NCI-H2227 (cell line): ENCODE data around the gene CSF1.
A peak's percentile ranks its signal among the peaks of the same experiment; 100 is the strongest.
"Not testable (repeated sequence)": the region's sequence is repeated elsewhere in the genome, so short reads cannot be mapped to it uniquely, and the experiment has no call there.

ENCODE experiments used
- DNase-seq: peaks from one replicate; lab custom pipeline; 2025; ENCODE audit not compliant: unreplicated experiment; lab: John Stamatoyannopoulos, UW

CSF1 gene

DNA sequence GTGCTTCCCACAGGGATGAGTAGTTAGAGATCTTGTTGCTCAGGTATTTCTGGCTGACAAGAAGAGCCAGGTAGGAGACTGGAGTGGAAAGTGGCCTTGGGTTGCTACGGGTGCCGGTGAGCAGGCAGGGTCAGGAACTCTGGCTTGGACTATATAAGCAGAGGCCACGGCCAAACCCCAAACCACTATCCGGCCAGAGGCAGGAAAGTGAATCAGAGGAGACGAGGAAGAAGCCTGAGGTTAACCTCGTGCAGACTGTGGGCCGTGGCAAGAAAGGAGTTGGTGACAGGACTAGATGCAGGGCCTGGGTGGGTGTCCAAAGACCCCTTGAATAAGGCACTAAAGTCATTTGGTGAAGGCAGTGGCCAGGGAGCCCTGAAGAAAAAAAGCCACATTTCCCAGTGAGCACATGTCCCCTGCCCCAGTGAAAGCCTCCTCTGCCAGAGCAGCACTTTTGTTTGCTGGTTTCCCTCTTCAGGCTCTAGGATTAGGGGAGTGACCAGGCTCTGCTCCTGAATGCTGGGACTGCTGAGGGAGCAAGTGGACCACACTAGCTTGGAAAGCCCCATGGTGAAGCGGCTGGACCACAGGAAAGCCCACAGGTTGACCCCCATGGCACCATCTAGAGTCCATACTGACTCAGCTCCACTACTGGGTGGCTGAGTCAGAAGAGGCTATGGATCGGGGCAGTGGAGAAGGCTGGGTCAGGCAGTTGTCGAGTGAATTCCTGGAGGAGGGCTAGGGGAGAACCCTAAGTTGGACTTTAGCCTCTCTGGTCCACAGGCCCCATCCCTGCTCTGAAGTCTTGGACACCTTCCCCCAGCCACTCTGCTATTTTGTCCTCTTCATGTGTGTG, 23.4 kb downstream of the CSF1 start:
- no peak for DNase-seq

- no peak for DNase-seq
These were observed 24.8 kb downstream of the CSF1 start for GRCh38 chr1:109935451-109935900.

- no peak for DNase-seq
These were observed 27.1 kb downstream of the CSF1 start for GRCh38 chr1:109937738-109938137.

DNA sequence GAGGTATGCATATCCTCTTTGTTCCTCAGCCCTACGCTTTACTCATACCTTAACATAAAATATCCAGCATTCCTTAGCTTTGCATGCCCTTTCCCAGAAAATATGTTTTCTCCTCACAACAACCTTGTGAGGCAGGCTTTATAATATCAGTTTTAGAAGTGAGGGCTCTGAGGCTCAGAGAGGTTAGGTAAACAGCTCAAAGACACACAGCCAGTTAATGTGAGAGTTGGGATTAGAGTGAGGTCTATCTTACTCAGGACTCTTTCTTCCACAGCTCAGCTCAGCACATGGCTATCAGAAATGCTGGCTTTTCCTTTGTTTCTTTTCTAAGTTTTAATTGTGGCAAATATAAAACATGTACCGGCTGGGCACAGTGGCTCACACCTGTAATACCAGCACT, 27.9 kb downstream of the CSF1 start:
- DNase-seq = no peak

GRCh38 chr1:109942434-109942833, 31.8 kb downstream of the CSF1 start:
- DNase-seq = no peak

DNA sequence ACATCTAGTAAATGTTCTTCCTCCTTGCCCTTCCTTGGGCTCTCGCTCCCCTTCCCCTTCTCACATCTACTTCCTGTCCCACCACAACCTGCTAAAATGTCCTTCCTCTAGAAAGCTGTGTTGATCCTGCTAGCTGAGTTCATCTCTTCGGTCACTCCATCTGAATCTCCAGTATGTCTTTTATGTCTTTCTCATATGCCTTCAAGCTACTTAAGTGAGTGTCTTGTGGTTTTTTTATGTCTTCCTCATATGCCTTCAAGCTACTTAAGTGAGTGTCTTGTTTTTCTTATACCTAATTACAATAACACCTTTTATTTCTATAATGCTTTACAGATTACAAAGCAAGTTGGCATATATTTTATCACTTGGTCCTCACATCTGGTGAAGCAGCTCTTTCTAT, 33.9 kb downstream of the CSF1 start:
- DNase-seq = no peak

DNA sequence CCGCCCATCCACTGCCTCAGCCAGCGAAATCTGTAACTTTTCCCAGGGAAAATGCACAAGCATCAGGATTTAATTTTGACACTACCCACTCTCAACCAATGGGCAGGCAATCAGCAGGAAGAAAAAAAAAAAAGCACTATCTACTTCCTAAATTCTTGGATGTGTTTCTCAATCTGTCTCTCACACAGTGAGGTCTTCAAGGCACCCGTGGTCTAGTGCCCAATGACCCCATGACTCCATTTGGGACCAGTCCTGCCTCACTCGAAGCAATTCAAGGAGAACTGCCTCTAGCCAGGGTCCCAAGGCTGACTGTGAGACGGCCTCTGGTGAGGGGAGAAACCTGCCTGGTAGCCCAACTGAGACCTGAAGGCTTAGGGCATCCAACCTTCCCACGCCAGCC, 35.9 kb downstream of the CSF1 start:
- DNase-seq = no peak

DNA sequence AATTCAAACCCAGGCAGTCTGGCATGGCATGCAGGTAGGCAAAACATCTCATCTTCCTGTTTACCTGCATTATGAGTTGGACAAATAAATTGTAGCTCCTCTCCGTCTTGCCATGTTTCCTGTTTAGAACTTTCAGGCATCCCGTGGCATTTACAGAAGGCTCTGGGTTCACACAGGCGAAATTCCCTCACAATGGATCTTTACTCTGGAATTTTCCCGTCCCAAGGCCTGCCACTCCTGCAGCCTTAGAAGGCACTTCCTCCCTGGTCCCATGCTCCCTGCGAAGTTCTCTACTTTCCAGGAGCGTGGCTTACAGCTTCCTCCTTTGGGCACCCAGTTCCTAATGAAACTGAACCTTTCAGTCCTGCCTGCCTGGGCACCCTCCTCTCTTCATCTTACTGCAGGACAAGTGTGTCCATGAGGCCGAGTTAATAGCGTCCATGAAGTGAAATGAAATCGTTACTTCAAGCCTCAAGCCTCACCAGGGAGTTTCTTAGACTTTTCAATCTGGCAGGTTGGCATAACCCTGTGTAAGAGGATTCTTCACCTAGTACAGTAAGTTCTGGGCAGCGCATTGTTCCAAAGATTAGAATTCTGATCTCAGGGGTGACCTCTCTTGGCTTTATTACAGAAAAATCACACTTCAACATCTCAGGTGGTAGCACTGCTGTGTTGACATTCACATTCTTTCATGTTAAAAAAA, 37.1 kb downstream of the CSF1 start:
- DNase-seq = no peak

- no peak for DNase-seq
These were observed 37.6 kb downstream of the CSF1 start for GRCh38 chr1:109948285-109948630.

DNA sequence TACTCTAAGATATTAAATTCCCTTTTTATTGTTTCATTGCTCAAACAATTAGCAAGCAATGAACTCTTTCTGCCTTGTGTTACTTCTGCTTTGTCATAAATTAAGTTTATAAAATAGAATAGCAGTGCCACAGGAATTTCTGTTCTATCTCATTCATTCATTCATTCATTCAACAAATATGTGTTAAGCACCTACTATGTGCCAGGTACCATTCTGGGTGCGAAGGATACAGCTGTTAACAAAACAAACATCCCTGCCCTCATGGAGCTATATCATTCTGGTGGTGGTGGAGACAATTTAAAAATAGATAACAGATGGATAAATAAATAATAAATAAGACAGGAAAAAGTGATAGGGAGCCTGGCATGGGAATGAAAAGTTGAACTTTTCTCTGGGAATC, 39.4 kb downstream of the CSF1 start:
- no peak for DNase-seq

- no peak for DNase-seq
These were observed 39.9 kb downstream of the CSF1 start for GRCh38 chr1:109950509-109950908.

- not testable (repeated sequence) for DNase-seq
These were observed 40.9 kb downstream of the CSF1 start for GRCh38 chr1:109951501-109951900.

DNA sequence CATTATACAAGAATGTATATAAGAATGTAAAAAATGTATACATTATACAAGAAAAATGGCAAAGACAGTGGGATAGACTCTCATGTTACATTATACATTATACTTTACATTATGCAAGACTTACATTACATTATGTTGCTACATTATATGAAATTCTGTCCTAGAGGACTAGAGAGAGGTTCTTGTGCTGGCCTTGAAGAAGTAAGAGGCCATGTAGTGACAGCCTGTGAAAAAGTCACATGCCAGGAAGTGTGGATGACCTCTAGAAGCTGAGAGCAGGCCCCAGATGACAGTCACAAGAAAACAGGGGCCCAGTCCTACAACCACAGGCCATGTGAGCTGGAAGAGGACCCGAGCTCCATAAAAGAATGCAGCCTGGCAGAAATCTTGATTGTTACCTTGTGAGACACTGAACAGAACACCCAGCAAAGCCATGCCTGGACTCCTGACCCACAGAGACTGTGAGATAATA, 43.4 kb downstream of the CSF1 start:
- DNase-seq = no peak

DNA sequence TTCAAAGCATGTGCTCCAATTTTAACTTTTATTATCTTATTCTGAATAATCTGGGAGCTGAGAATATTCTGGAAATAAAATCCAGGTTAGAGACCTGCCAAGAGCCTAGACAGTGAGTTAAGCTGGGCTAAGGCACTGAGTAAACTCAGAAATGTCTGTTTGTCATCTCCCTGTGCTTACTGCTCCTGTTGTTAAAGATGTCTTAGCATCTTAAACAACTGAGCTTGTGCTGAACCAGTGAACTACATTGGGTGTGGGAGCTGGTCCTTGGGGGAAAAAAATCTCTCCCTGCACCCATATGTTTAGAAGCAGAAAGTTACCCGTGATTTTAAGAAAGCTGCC, 49.0 kb downstream of the CSF1 start:
- no peak for DNase-seq

DNA sequence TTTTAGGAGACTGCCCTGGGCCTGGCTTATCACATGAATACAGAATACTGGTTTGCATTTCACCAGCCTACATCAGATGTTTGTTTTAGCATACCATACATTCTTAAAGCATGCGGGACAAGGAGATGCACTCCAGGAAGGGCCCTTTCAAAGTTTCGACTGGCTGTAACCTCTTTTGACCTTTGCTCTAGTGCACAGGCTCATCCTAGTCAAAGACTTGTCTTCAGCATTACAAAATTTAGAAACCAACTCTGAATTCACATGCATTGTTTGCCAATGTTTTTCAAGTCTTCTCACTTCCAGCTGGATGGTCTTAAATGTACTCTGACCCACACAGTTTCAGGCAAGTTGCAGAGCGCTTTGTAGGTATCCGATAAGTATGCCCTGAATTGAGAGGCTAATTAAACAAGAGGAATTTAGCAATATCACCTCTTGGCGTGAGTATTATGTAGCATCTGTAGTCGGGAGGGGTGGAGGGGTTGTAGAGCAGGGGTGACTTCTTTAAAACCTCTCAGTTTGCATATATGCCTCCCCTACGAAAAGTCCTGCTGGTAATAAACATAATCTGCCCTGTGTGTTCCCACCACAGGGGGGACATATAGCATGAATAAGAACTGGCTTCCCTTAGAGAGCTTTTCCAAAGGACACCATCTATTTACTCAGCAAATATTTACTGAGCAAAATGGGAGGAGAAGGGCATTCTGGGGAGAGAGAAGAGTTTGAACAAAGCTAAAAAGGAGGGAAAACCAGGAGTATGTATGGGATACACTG, 49.5 kb downstream of the CSF1 start:
- DNase-seq = peak; percentile 23

GRCh38 chr1:109960745-109961094, 50.1 kb downstream of the CSF1 start:
- no peak for DNase-seq

DNA sequence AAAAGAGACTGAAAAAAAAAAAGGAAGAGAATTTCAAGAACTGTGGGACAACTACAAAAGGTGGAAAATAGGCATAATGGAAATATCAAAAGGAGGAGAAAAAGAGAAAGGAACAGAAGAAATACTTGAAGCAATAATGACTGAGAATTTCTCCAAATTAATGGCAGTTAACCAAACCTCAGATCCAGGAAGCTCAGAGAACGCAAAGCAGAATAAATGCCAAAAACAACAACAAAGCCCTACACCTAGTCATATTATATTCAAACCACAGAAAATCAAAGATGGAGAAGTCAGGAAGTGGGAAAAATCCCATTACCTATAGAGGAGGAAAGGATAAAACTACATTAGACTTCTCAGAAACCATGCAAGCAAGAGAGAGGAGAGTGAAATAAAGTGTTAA, 53.2 kb downstream of the CSF1 start:
- DNase-seq = no peak

DNA sequence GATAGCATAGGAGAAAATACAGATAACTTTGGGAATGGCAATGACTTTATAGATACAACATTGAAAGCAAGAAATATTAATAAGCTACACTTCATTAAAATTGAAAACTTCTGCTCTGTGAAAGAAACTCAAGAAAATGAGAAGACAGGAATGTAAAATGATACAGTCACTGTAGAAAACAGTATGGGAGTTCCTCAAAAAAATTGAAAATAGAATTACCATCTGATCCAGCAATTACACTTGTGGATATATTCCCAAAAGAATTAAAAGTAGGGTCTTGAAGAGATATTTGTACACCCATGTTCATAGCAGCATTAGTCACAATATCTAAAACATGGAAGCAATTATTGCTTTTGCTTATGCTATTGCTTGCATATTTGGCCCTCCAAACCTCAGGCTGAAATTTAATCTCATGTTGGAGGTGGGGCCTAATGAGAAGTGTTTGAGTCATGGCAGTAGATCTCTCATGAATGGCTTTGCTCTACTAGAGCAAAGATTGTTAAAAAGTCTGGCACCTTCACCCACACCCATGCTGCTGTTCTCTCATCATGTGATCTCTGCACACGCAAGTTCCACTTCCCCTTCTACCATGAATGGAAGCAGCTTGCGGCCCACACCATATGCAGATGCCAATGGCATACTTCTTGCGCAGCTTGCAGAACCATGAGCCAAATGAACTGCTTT, 58.6 kb downstream of the CSF1 start:
- DNase-seq = no peak

- DNase-seq = no peak
These were observed 59.3 kb downstream of the CSF1 start for GRCh38 chr1:109969907-109970306.

DNA sequence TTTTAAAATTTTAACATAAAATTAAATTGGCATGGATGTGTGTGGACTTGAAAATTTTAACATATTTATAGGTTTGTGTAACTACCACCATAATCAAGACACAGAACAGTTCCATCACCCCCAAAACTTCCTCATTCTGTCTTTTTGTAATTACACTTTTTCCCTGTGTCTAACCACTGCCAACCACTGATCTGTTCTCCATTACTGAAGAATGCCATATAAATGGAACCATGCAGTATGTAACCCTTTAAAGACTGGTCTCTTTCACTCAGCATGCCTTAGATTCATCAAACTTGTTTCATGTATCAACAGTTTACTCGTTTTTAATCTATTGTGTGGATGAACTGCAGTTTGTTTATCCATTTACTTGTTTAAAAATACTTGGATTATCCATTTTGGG, 60.9 kb downstream of the CSF1 start:
- DNase-seq = no peak

- no peak for DNase-seq
These were observed 63.5 kb downstream of the CSF1 start for GRCh38 chr1:109974191-109974590.
